VCaP (cell line): ENCODE data around the gene P4HB.

Experiments
- H3K27ac ChIP-seq: fragments of 450-650 bp; 2 replicates; pipeline ENCODE4 v1.5.1; 2017
- CTCF ChIP-seq: fragments of 450-650 bp; conservative IDR thresholded peaks from 2 replicates; pipeline ENCODE4 v1.5.1; 2017; ENCODE audit warnings: mild to moderate bottlenecking, moderate library complexity

The P4HB gene

DNA sequence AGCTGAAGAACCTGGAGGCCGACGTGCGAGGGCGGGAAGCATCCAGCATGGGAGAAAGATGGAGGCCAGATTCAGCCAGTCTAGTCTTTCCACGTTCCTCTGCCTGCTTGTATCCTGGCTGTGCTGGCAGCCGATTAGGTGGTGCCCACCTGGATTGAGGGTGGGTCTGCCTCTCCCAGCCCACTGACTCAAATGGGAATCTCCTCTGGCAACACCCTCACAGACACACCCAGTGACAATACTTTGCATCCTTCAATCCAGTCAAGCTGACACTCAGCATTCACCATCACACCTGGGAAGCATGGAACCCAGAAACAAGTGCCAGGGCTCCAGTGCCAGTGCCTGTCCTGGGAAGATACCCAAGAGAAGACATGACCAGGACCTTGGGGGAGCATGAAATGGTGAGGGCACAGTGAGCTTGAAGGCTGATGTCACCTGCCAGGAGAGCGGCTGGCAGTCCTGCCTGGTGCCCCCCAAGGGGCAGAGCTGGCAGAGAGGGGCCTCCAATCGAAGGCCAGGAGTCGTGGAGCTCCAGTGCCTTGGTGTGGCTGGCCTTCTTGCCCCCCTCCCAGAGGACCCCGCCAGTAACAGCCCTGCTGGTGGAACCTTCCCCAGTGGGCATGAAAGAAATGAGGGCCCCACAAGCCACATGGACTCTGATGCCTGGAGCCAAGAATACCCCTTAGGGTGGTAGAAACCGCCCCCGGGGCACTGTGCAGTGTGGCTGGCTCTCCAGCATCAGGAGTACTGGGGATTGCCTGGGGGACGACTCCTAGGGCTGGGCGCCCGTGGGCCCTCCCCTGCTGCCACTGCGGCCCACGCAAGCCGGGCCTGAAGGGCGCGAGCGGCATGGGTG, 41.1 kb upstream of the P4HB start:
- H3K27ac ChIP-seq: peak overlapping the region; percentile 60; the same call in 1 of the 2 replicates
- TF ChIP-seq CTCF: no peak

DNA sequence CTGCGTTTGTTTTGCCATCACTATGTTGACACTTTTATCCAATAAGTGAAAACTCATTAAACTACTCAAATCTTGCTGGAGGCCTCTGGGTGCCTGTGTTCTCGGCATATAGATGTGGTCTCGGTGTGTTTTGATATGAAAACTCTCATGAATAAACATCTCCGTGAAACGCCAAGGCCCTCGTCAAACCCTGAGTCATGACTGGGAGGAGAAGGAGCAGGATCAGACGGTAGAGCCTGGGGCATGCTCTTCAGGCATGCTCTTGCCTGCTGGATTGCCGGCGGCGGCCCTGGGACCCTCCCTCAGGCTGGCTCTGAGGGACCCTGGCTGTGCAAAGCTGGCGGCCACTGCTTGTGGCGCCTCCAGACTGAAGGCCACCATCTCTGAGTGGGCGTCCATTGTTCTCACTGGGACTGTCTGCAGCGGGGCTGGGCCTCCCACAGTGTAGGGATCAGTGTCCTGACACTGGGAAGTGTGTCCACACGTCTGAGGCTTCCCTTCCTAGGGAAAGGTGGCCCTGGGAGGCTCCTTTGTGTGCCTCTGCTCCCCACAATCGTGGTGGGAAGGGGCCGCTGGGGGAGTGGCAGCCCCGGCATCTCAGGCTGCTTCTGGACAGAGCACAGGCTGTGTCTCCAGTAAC, 40.0 kb upstream of the P4HB start:
- H3K27ac ChIP-seq: no peak overlapping the region
- no peak for TF ChIP-seq CTCF

GRCh38 chr17:81899514-81900166, 39.3 kb upstream of the P4HB start:
- no peak overlapping the region for H3K27ac ChIP-seq
- TF ChIP-seq CTCF: no peak

GRCh38 chr17:81898885-81899284, 38.5 kb upstream of the P4HB start:
- no peak for TF ChIP-seq CTCF
- H3K27ac ChIP-seq: no peak overlapping the region

- TF ChIP-seq CTCF: no peak
- H3K27ac ChIP-seq: no peak overlapping the region
Observed at GRCh38 chr17:81898029-81898866, 37.9 kb upstream of the P4HB start.

DNA sequence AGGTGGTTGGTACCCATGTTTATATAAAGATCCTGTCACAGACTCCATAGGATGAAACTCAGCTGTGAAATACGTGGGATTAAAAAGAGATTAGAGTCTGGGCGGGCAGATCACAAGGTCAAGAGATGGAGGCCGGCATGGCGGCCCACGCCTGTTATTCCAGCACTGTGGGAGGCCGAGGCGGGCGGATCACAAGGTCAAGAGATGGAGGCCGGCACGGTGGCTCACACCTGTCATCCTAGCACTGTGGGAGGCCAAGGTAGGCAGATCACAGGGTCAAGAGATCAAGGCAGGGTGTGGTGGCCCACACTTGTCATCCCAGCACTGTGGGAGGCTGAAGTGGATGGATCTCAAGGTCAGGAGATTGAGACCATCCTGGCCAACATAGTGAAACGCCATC, 35.1 kb upstream of the P4HB start:
- H3K27ac ChIP-seq: no peak overlapping the region
- no peak for TF ChIP-seq CTCF

GRCh38 chr17:81891303-81891552, 30.9 kb upstream of the P4HB start:
- TF ChIP-seq CTCF: no peak
- H3K27ac ChIP-seq: peak overlapping the region; percentile 96
